HG03558 (cell line): Measurements from ENCODE around the gene KCNG1.
"Not testable (repeated sequence)": the region's sequence is repeated elsewhere in the genome, so short reads cannot be mapped to it uniquely, and the experiment has no call there.

Source experiments
- ATAC-seq: cut with Tn5 transposase; IDR thresholded peaks from one replicate; pipeline ENCODE4 v1.9.1; 2021; ENCODE audit warnings: moderate number of reproducible peaks; ENCODE audit not compliant: unreplicated experiment; ENCODE audit errors: extremely low read depth

Gene KCNG1, protein sequence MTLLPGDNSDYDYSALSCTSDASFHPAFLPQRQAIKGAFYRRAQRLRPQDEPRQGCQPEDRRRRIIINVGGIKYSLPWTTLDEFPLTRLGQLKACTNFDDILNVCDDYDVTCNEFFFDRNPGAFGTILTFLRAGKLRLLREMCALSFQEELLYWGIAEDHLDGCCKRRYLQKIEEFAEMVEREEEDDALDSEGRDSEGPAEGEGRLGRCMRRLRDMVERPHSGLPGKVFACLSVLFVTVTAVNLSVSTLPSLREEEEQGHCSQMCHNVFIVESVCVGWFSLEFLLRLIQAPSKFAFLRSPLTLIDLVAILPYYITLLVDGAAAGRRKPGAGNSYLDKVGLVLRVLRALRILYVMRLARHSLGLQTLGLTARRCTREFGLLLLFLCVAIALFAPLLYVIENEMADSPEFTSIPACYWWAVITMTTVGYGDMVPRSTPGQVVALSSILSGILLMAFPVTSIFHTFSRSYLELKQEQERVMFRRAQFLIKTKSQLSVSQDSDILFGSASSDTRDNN

DNA sequence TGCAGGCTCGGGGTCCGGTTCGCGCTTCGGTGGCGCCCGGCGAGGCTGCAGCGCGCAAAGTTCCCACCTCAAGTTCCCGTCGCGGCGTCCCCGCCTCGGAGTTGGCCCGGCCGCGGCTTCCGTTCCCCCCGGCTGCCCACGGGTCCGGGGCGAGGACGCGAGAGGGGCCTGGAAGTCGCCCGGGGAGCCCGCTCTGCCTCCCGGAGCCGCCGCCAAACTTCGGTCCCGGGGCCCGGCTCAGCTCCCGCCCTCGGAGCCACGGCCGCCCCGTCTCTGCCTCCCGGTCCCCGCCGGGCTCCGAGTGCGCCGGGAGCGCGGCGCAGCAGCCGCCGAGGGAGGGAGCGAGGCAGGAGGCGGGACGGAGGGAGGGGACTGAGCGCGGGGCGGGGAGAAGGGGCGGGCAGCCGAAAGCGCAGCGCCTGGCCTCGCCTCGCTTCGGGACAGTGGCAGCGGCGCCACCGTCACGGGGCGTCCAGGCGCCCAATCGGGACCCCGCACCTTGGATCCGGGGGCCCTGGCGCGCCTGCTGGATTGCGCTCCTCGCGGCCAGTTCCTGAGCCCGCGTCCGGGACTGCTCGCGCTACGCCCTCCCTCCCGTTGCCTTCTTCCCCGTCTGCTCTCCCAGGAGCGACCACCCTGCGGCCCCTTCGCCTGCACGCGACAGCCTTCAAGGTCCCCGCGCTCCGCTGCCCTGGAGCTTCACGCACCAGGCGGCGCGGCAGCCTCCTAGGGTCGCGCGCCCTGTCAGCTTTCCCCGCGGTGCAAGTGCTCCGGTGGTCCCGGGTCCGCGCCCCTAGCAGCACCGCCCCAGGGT, at the start of gene KCNG1:
Gene KCNG1 (minus strand): TSS at position 305 of the 814 bp plus-strand sequence. CDS start 12,769 bp downstream, outside the sequence.
- no peak for ATAC-seq

DNA sequence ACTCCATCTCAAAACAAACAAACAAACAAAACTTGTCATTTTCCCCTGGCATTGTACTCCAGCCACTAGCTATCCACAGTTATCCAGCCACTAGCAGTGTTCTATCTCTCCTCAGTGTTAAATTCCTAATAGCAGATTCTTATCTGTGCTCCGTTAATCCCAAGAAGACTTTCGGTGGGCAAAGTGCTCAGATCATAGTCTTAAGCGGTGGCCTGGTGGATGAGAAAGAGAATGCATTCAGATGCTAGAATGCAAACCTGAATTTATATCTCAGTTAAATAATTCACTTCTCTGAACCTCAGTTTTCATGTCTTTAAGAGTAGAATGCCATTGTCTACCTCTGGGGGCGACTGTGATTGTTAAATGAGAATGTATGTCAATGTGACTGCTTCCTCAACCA, 47.7 kb upstream of the KCNG1 start:
- ATAC-seq = no peak

DNA sequence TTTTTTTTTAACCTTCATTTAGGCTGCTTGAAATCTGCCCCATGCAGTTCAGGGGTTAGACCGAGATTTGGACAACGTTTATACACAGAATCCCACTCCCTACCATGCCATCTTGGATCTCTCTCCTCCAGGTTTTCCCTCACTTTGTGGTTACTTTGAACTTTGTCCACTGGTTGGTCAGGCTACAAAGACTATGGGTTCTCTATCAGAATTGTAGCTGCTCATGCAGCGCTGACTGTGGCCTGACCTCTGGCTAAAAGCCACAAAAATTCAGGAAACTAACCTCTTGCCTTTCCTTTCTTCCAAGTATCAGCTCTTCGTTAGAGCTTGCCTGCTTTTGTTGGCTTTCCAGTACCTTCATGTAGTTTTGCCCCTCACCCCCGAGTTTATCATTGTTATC, 44.9 kb upstream of the KCNG1 start:
- ATAC-seq = no peak

DNA sequence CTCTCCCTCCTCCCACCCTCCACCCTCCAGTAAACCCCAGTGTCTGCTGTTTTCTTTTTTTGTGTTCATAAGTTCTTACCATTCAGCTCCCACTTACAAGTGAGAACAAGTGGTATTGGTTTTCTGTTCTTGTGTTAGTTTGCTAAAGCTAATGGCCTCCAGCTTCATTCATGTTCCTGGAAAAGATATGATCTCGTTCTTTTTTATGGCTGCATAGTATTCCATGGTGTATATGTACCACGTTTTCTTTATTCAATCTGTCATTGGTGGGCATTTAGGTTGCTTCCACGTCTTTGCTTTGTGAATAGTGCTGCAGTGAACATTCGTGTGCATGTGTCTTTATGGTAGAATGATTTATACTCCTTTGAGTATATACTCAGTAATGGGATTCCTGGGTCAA, 42.7 kb upstream of the KCNG1 start:
- no peak for ATAC-seq

DNA sequence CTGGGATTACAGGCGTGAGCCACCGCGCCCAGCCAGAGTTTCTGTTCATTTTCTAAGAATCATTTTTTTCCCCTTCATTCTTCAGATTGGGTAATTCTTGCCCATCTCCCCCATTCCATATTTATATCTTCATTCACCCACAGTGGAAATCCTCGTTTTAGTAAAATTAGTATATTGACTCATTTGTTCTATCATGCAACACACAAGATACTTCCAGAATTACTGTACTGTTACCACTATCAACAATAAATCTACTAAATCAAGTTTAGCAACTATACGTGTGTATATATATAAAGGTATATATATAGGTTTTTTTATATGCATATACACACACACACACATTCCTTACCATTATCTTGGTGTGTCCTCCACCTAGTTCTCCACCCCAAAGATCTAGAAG, 41.2 kb upstream of the KCNG1 start:
- no peak for ATAC-seq

DNA sequence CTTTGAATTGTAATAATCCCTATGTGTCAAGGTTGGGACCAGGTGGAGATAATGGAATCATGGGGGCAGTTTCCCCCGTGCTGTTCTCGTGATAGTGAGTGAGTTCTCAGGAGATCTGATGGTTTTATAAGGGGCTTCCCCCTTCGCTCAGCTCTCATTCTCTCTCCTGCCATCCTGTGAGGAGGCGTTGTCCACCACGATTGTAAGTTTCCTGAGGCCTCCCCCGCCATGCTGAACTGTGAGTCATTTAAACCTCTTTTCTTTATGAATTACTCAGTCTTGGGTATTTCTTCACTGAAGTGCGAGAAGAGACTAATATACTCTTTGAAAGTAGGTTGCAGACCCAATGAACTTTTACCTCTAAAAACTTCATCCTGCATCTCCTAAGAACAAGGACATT, 39.2 kb upstream of the KCNG1 start:
- no peak for ATAC-seq

DNA sequence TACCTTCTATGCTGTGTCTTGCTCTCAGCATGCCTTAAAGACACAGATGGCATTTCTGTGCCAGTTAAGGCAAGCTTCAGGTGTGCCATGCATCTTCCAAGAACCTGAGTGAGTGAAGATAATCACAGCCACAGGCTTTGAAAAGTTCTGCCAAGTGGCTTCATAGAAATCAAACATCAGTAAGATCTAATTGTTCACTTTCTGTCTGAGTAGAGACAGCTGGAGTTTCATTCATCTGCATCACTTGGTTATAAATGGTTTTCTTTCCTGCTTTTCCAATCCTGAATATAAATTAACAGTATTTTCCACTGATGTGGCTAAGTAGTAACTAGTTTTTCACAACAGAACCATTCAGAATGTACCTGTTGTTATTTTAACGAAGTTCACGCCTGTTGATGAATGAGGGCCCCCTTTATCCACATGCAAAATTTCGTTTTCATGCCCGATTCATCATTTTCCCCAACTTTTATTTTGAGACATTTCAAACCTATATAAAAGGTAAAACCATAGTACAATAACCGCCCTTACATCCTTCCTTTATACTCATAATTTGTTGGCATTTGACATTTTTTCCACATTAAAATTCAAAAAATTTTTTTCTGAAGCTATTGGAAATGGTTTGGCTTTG, 38.6 kb upstream of the KCNG1 start:
- no peak for ATAC-seq

DNA sequence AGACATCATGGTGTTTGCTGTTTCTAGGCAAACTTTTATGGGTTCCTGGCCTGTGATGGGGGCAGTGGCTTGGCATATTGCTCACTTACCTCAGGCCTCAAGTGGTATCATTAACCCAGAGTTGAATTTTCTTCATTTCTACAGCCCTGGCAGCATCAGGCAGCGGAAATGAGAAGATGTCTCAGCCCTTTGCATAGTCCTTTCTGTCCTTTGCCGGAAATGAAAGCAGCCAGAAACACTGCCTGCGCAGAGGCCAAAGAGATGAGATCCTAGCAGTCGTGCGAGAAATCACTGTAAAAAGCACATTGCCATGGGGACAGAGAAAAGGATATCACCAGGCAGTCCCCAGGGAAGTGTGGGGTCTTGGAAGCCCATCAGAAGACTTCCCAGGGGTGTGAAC, 37.4 kb upstream of the KCNG1 start:
- ATAC-seq = no peak

DNA sequence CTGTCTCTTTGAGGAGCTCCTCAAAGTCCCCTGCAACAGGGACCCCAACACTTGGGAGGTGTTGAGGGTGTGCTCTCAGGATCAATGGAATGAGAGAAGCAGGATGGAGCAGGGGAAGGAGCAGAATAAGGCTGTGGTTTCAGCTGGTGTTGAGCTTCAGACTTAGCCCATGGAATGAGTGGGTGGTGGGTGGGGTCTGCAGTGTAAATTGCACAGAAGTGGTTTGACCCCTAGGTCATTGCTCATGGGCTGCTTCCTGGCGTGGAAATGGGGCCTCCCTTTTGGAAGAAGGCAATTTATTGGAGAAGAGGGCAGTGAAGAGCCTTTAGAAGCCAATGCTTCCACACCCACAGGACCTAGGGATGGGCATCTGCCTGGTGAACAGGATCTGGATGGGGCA, 37.0 kb upstream of the KCNG1 start:
- no peak for ATAC-seq

DNA sequence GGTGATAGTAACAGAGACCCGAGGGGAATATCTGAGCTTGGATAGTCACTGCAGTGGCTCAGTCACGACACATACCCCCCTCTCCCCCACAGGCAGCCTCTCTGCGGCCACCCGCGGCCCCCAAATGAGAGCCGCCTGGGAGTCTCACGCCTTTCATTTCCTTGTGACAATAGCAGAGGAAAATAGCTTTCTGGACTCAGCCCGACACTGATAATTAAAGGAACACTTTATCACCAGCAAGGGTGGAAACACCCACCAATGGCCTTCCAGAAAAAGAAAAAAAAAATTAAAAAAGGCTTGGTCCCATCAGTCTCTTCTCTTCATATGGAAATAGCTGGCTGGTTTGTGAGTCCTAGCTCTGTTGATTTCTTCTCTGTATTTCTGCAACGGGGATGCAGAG, 35.1 kb upstream of the KCNG1 start:
- no peak for ATAC-seq

DNA sequence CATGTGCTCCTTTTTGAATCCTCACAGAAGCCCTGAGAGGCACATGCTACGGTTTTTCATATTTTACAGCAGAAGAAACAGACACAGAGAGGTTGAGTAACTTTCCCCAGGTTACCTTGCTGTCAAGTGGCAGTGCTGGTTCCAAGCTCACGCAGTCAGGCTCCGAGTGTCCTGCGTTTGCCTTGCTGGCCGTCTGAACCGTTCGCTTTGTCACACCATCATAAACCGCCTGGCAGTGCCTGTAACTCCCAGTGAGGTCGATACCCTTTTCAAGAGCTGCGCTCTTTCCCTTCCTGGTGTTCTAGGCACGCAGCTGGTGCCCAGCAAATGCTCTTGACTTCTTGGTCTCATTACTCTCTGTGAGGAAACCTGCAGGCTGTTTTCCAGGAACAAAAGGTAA, 31.3 kb upstream of the KCNG1 start:
- no peak for ATAC-seq

DNA sequence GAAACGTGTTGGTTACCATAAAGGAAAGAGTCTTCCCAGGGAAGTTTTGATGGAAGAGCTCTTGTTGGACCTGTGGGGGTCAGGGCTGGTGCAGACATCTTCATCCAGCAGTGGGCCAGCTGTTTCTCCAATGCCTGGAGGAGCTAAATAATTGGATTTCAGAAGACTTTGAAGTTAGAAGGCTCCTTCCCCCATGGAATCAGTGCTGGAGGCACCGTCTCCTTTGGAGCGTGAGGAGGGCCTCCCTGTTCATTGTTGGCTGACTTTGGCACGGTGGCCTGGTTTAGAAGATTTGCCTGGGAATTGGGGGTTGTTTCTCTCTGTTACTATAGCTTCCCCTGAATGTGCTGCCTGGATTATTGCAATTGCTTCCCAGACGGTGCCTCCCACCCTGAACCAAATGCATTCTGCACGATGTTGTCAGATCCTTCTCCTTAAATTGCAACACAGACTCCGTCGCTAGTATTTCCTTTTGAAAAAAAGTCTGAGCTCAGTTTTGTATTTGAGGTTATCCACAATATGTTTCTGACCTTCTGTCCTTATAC, 27.7 kb upstream of the KCNG1 start:
- ATAC-seq = no peak

DNA sequence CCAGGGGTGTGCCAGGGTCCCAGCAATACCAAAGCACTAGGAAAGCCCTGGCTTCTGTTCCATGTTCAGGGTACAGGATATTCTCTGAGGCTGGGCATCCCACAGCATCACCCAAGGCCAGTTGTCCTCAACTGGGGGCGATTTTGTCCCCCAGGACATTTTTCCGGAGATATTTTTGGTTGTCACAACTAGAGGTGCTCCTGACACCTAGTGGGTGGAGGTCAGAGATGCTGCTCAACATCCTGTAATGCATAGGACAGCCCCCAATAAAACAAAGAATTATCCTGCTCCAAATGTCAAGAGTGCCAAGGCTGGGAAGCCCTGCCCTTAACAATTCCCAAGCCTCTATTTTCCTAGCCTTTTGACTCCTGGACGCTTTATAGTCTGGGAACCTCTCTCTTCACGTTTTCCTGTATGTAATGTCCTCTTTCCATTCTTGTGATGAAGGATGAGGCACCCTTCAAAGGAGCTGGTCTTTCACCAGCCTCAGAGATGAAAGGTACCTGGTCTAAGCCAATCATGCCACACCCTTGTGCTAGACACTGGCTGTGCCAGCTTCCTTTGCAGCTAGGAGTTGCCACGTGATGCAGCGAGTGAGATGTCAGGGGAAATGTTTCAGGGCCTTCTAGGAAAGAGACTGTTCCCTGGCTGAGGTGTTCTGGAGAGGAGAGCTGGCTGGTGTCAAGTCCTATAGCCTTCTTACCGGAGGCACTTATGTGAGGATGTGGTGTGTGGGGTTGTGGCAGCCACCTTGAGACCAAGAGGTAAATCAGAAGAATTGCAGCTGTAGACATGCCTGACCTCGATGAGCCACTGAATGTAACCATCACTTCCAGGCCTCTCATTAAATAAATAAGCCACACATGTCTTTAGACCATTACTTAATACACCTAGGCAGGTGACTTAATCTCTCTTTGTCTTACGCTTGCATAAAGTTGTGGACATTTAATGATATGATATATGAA, 23.4 kb upstream of the KCNG1 start:
- no peak for ATAC-seq

DNA sequence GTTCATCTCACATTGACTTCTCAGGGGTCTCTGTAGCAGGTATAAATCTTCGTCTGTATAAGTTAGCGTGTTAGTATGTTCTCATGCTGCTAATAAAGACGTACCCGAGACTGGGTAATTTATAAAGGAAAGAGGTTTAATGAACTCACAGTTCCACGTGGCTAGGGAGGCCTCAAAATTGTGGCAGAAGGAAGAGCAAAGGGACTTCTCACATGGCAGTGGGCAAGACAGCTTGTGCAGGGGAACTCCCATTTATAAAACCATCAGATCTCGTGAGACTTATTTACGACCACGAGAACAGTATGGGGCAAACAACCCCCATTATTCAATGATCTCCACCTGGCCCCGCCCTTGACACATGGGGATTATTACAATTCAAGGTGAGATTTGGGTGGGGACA, 22.6 kb upstream of the KCNG1 start:
- ATAC-seq = not testable (repeated sequence)

DNA sequence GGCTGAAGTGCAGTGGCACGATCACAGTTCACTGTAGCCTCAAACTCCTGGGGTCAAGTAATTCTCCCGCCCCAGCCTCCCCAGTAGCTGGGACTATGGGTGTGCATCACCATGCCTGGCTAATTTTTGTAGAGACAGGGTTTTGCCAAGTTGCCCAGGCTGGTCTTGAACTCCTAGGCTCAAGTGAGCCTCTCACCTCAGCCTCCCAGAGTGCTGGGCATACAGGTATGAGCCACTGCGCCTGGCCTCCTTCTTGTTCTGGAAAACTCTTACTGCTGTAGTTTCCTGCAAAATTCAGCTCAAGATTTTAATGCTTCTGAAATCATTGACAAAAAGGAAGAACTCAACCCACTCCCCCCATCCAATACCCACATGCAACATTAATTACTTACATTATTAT, 21.9 kb upstream of the KCNG1 start:
- ATAC-seq = no peak

DNA sequence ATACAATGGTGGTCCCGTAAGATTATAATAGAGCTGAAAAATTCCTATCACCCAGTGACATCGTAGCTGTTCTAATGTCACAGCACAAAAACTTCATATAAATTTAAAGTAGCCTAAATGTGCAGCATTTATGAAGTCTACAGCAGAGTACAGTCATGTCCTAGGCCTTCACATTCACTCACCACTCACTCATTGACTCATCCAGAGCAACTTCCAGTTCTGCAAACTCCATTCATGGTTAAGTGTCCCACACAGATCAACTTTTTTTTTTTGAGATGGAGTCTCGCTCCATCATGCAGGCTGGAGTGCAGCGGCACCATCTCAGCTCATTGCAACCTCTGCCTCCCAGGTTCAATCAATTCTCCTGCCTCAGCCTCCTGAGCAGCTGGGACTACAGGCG, 20.9 kb upstream of the KCNG1 start:
- no peak for ATAC-seq

DNA sequence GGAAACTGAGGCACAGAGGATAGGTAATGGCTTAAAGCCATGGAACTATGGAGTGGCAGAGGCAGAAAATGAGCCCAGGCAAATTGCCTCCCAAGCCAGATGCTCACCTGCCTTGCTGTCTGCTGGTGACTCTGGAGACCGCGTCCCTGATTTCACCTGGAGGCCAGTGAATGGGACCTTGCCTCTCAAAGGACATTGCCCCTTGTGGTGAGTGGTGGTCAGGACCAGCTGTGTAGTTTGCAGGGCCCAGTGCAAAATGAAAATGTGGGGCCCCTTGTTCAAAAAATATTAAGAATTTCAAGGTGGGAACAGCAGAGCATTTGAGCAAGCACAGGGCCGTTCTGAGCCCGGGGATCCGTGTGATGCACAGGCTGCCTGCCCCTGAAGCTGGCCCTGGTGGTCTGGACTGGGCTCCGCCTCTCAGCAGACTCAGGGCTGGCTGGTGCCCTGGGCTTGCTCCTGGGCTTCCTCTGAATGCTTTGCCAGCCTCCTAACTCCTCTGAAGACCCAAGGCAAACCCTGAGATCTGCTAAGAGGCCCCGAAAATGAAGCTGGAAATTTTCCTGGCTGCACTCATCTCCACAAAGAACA, 19.8 kb upstream of the KCNG1 start:
- no peak for ATAC-seq

DNA sequence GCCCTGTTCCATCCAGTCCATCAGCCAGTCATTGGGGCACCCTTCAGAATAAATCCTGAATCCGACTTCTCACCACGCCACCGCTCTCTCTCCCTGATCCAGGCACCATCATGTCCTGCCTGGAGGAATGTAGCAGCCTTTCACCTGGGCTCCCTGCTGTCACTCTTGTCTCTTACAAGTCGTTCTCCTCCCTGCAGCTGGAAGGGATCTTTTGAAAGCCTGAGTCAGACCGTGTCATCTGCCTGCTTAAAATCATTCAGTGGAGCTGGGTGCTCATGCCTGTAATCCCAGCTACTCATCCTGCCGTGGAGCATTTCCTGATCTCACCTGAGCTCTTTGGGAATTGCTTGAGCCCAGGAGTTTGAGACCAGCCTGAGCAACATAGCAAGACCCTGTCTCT, 19.2 kb upstream of the KCNG1 start:
- no peak for ATAC-seq

DNA sequence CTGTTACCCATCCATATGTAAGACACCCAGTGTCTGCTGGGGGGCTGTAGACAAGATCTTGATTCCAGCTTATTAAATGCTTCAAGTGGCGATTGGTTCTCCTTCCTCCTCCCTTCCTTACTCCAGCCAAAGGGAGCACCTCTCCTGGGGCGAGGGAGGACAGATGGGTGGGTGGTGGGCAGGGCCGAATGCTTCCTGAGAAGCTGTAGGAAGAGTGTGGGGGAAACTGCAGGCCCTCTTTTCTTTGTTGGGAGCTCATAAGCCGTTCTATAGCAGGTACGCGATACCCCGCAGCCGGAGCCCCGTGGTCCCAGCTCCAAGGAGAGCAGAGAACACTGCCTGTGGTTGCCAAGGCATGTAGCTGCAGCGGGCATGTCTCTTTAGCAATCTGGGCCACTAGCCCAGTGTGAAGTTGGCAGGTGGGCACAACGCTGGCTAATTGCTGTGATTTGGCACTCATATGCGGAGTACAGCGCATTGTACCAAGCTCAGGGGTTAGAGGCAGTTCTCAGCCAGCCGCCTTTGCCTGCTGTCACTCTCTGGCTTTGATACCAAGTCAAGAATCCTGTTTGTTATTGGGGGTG, 14.7 kb upstream of the KCNG1 start:
- no peak for ATAC-seq
